Testis (tissue), 3 donors: ENCODE data around the gene RUNX1. TPM values are rescaled to one million over a fixed set of nuclear protein-coding genes. Genes with fewer than 3 reads are reported as not detected.

Source experiments
- DNase-seq: peaks from one replicate; pipeline ENCODE4 v3.0.0-alpha.2; 2019
- H3K27ac ChIP-seq, 2 donors: fragments of 200-600 bp; sonication (generic); one replicate each; pipeline ENCODE4 v1.5.1; 2019
- H3K27me3 ChIP-seq: fragments of 200-600 bp; sonication (generic); one replicate; pipeline ENCODE4 v1.5.1; 2019
- H3K36me3 ChIP-seq: fragments of 200-600 bp; sonication (generic); one replicate; pipeline ENCODE4 v1.5.1; 2017; ENCODE audit warnings: low read depth; ENCODE audit errors: missing control alignments
- H3K4me1 ChIP-seq: fragments of 200-600 bp; sonication (generic); one replicate; pipeline ENCODE4 v1.5.1; 2019
- H3K4me3 ChIP-seq, 2 donors: fragments of 200-600 bp; sonication (generic); one replicate each; pipeline ENCODE4 v1.5.1; 2017 to 2019
- H3K9me3 ChIP-seq: fragments of 200-600 bp; sonication (generic); one replicate; pipeline ENCODE4 v1.5.1; 2017
- CTCF ChIP-seq, 3 experiments: fragments of 450-650 bp in 2 of 3; fragments of 200-600 bp in 1 of 3; sonication (generic) in 1 of 3; IDR thresholded peaks; one replicate each; pipeline ENCODE4 v1.5.1; 2016 to 2019; ENCODE audit warnings: antibody characterized with exemption in 3 of 3, mild to moderate bottlenecking in 2 of 3, moderate library complexity in 1 of 3
- POLR2A ChIP-seq: fragments of 450-650 bp; IDR thresholded peaks from one replicate; pipeline ENCODE4 v1.6.1; 2017; ENCODE audit warnings: antibody characterized with exemption, mild to moderate bottlenecking, moderate library complexity
- WGBS, 2 donors: methylation state at CpG; one replicate each; pipeline ENCODE4 v1.1.5; 2018; 5-methylcytosine and 5-hydroxymethylcytosine counted together
- intact Hi-C: fragments of 100-400 bp; cut with DNase I; formaldehyde crosslinking; loops from one replicate; pipeline ENCODE4 v1.15.1; 2023; ENCODE audit warnings: low total_unique reads
- polyA plus RNA-seq: library from polyadenylated mRNA; stranded (reverse); fragments of 350-450 nt; fragmentation: Illumina TruSeq; extraction: RNeasy Lipid Tissue Mini Kit (QIAGEN cat#74804); gene quantifications from one replicate; pipeline ENCODE4 v1.2.3, GENCODE V29; 2014; ENCODE audit warnings: low read depth, low replicate concordance; ENCODE audit not compliant: insufficient read depth
- total RNA-seq, 2 donors: library from RNA; depleted of rRNA; stranded (reverse); fragments of >200 nt; gene quantifications; one replicate each; pipeline ENCODE4 v1.2.3, GENCODE V29; 2016

RUNX1 gene
- total and polyA plus RNA-seq, 3 donors from 2014 or later = 11.1 to 28.7 (median 24.3) TPM

DNA sequence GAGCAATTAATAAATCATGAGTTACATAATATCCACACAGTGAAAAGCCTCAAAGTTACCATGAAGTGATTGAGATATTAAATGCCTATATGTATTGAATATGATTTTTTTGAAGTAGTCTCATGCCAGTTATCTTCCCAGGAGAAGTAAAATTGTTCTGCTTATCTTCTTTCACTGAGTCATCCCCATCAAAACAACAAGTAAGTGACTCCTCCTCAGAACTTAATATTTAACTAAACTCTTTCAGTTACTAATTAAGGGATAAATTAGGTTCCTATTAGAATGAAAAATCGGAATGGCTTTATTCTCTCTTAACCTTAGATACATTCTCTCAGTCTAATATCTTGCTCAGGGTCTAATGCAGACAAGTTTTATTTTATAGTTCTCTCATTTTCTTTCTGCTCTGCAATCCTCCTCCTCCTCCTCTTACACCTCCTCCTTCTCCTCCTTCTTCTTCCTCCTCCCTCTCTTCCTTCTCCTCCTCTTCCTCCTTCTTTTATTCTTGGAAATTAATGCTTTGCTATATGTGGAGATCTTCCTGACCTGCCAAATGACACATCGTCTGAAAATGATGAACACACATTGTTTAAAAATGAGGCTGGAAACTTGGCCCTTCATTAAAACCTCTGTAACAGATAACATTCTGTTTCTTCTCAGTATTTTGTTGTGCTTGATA lies 110.9 kb downstream of the RUNX1 start:
- DNase-seq = no peak
- WGBS, 2 donors = 60 to 65% methylated on average over 2 of the region's 2 CpGs
- H3K4me3 ChIP-seq = no peak overlapping the region
- intact Hi-C loops = no loop called here
- no peak overlapping the region for H3K27ac ChIP-seq
- H3K36me3 ChIP-seq = no peaks in the 10 kb centered on the region
- H3K27me3 ChIP-seq = no peaks in the 10 kb centered on the region
- H3K9me3 ChIP-seq = no peaks in the 10 kb centered on the region
- TF ChIP-seq CTCF (IDR thresholded peaks at IDR 0.05) (no peak), POLR2A (no peak)
- H3K4me1 ChIP-seq = no peaks in the 10 kb centered on the region

GRCh38 chr21:34936883-34937563 lies 112.1 kb downstream of the RUNX1 start:
- H3K4me3 ChIP-seq = no peak overlapping the region
- H3K27me3 ChIP-seq = no peaks in the 10 kb centered on the region
- intact Hi-C loops = no loop called here
- H3K27ac ChIP-seq = no peak overlapping the region
- no peaks in the 10 kb centered on the region for H3K9me3 ChIP-seq
- no peak for DNase-seq
- TF ChIP-seq POLR2A = no peak
- no peak for TF ChIP-seq CTCF (IDR thresholded peaks at IDR 0.05)
- no peaks in the 10 kb centered on the region for H3K4me1 ChIP-seq
- 84 to 85% methylated on average over 4 of the region's 4 CpGs for WGBS, 2 donors
- no peaks in the 10 kb centered on the region for H3K36me3 ChIP-seq

GRCh38 chr21:34936371-34936789 lies 112.7 kb downstream of the RUNX1 start:
- Histone ChIP-seq H3K36me3 (no peaks in the 10 kb centered on the region), H3K27ac (no peak overlapping the region), H3K4me1 (no peaks in the 10 kb centered on the region), H3K4me3 (no peak overlapping the region), H3K9me3 (no peaks in the 10 kb centered on the region), H3K27me3 (no peaks in the 10 kb centered on the region)
- TF ChIP-seq CTCF (IDR thresholded peaks at IDR 0.05) (no peak), POLR2A (no peak)
- DNase-seq = no peak
- intact Hi-C loops = no loop called here
- WGBS, 2 donors = 72% methylated on average over 11 of the region's 11 CpGs

DNA sequence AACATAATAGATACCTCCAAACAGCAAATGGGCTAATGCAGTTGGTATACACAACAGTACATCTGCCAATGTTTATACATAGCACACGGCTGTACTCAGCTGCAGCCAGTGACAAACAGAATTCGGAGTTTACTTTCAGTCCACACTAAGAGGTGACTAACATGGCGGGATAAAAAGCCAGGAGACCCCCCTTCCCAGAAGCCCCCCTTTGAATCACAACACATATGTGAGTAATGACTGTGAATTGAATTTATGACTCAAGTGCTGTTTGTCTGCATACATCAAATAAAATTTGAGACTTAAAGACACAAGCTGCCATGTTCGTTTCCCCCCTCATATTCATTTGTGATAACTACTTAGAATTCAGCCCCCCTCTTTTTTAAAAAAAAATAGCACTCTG lies 113.2 kb downstream of the RUNX1 start:
- TF ChIP-seq CTCF (IDR thresholded peaks at IDR 0.05) = no peak
- TF ChIP-seq POLR2A = no peak
- Histone ChIP-seq H3K27me3 (no peaks in the 10 kb centered on the region), H3K27ac (no peak overlapping the region), H3K4me1 (no peaks in the 10 kb centered on the region), H3K4me3 (no peak overlapping the region), H3K36me3 (no peaks in the 10 kb centered on the region), H3K9me3 (no peaks in the 10 kb centered on the region)
- intact Hi-C loops = no loop called here
- WGBS, 2 donors = 79 to 84% methylated on average over 4 of the region's 4 CpGs
- no peak for DNase-seq

- TF ChIP-seq POLR2A (no peak), CTCF (IDR thresholded peaks at IDR 0.05) (no peak)
- no peak overlapping the region for H3K4me3 ChIP-seq
- no peaks in the 10 kb centered on the region for H3K36me3 ChIP-seq
- intact Hi-C loops = no loop called here
- DNase-seq = no peak
- no peak overlapping the region for H3K27ac ChIP-seq
- WGBS, 2 donors = 90 to 92% methylated on average over 1 of the region's 1 CpG
- no peaks in the 10 kb centered on the region for H3K4me1 ChIP-seq
- H3K9me3 ChIP-seq = no peaks in the 10 kb centered on the region
- H3K27me3 ChIP-seq = no peaks in the 10 kb centered on the region
Observed at GRCh38 chr21:34935452-34935851, 113.7 kb downstream of the RUNX1 start.
